Measurements from ENCODE around the gene KCNJ16.

Gene KCNJ16

GRCh38 chr17:70158591-70158990 lies 83.6 kb downstream of the KCNJ16 start:
- TF ChIP-seq, protein P1, sequence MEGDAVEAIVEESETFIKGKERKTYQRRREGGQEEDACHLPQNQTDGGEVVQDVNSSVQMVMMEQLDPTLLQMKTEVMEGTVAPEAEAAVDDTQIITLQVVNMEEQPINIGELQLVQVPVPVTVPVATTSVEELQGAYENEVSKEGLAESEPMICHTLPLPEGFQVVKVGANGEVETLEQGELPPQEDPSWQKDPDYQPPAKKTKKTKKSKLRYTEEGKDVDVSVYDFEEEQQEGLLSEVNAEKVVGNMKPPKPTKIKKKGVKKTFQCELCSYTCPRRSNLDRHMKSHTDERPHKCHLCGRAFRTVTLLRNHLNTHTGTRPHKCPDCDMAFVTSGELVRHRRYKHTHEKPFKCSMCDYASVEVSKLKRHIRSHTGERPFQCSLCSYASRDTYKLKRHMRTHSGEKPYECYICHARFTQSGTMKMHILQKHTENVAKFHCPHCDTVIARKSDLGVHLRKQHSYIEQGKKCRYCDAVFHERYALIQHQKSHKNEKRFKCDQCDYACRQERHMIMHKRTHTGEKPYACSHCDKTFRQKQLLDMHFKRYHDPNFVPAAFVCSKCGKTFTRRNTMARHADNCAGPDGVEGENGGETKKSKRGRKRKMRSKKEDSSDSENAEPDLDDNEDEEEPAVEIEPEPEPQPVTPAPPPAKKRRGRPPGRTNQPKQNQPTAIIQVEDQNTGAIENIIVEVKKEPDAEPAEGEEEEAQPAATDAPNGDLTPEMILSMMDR (conservative IDR thresholded peaks at IDR 0.05): no peak
- H3K27ac ChIP-seq: no peak overlapping the region

DNA sequence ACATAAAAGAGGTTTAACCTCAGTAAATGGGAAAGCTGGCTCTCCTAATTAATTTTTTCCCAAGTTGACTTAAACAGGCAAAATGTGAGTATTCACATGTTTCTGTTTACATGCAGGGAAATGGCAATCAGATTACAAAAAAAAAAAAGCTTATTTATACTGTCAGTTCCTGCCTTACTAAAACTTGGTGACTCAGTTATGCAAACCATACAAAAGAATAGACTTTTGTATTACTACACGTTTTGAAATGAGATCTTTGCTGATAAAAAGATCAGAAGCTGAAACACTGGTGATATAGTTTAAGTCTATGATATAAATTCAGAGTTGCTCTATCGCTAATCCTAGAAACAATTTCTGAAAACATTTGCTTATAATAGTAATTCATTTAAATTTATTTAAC lies 85.0 kb downstream of the KCNJ16 start:
- TF ChIP-seq, protein P1 (conservative IDR thresholded peaks at IDR 0.05): no peak
- no peak overlapping the region for H3K27ac ChIP-seq

GRCh38 chr17:70161519-70161918 lies 86.5 kb downstream of the KCNJ16 start:
- H3K27ac ChIP-seq: no peak overlapping the region
- TF ChIP-seq, protein P1 (conservative IDR thresholded peaks at IDR 0.05): no peak

DNA sequence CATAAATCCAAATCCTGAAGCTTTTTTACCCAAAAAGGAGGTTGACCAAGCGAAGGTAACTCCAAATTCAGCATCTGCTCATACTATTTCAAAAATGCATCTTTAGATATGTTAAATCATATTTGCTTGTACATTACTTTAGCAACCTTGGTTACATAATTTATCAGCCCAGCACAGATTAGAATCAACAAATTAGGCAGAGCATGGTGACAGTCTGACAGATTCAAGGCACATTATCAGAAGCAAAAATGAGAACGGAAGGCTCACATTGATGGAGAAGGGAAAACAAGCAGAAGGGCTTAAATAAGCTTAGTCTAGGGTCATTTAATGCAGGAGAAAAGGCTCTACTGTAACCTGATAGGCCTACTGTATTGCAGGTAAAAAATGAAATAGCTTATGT lies 90.4 kb downstream of the KCNJ16 start:
- H3K27ac ChIP-seq: no peak overlapping the region
- TF ChIP-seq, protein P1 (conservative IDR thresholded peaks at IDR 0.05): no peak

DNA sequence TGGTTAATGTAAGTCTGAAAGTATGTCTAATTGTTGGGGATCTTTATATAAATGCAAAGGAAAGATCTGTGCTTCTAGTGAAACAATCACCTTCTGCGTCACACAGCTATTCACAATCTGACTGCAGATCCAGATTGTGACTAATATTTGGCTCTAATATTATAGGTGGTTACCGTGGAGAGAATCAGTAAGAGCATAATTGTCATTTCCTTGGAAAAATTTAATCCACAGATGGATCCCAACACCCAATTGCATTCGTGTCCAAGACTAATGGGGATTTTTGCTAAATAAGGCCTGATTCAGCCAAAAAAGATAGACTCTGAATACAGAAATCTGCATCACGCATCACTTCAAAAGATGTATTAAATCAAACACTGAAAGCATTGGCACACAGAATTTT lies 91.6 kb downstream of the KCNJ16 start:
- TF ChIP-seq, protein P1 (conservative IDR thresholded peaks at IDR 0.05): no peak
- no peak overlapping the region for H3K27ac ChIP-seq

DNA sequence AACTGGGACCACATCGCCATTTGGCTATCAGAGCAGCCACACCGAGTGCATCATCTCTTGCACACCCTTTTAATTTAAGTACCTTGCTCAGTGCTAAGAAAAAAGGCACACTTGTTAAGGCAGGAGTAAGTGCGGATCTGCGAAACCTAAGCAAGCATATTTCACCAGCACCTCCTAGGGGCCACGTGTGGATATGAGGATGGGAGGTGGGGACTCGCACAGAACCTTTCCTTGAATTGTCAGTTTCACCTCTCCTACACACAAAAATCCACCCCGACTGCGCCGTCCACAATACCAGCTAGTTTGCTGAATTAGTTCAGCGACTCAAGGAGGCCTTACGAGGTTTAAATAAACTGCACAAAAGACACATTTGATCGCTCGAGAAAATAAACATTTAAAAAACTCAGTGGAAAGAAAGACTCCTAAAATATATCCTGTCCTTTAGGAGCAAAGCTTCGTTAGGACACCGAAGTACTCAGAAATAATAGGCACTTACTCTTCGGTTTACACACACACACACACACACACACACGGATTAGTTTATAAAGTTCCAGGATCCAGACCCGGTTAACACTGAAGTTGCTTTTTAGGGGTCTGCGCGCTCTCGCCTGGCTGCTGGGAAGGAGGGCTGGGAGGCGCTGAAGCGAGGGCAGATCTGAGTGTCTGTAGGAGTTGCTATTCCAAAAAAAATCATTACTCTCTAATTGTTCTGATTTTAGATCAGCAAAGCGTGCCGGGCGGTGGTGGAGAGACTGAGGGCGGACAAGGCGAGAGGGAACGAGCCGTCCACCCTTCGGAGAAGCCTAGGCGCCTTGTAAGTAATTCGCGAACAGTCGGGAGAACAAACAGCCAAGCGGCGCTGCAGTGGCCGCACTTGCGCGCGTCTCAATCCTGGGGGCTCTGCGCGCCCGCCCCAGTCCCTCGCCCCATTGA lies 93.3 kb downstream of the KCNJ16 start:
- peak overlapping the region; percentile 63 for H3K27ac ChIP-seq
- TF ChIP-seq, protein P1 (conservative IDR thresholded peaks at IDR 0.05): peak; percentile 82

DNA sequence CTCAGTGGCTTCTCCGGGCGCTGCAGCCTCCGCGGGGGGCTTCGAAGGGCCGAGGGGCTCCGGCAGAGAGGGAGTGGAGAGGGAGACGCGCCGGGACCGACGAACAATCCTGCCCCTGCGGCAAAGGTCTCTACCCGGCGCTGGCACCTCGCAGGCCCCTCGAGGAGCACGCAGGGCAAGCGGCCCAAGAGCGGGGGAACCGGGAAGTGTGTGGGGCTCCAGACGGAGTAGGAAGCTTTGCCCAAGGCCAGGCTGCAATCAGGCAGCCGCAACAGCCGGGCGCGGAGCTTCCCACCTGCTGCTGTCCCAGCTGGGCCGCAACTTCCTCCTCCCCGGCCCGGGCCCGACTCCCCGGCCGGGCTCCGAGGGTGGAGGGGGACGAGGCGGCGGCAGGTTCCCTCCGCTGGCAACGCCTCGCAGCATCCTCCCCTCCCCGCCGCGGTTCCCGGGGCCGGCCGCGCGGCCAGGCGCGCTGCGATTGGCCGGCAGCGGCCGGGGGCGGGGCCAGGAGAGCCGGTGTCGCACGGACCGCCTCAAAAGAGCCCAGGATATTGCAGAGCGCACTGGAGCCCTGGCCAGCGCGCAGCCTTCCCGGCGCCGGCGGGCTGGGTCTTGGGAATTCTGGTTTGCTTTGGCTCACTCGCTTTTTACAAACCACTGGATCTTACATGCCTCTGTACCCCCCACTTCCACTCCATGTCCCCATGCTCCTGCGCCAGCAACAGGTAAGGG lies 94.1 kb downstream of the KCNJ16 start, which contains the start of gene KCNJ2:
Gene KCNJ2, plus strand, starts transcription at position 556 of the 732 bp plus-strand sequence. CDS start 5,508 bp downstream, outside the sequence.
- TF ChIP-seq, protein P1 (conservative IDR thresholded peaks at IDR 0.05): no peak
- peak within 1 kb of the TSS; percentile 63 for H3K27ac ChIP-seq

Data from VCaP (cell line).